ENCODE data around the gene RALGPS1.
A peak's percentile ranks its signal among the peaks of the same experiment; 100 is the strongest.

The RALGPS1 gene

GRCh38 chr9:127084076-127085039, 169.8 kb downstream of the RALGPS1 start:
- Histone ChIP-seq H3K27ac (ENCODE audit: low read depth, low read length) (no peak overlapping the region), H3K18ac (ENCODE audit: low read length) (no peak overlapping the region), H3K4ac (ENCODE audit: low read depth, low read length) (no peak overlapping the region), H3K27me3 (ENCODE audit: insufficient read depth, low read length) (no peaks in the 10 kb centered on the region), H3K14ac (ENCODE audit: low read length) (no peak overlapping the region), H3K23ac (ENCODE audit: low read length) (no peak overlapping the region), H3K9me3 (ENCODE audit: insufficient read depth, low read depth, low read length) (peaks cover 4% of the 10 kb centered on the region), H3K79me1 (ENCODE audit: low read length) (no peaks in the 10 kb centered on the region), H2BK5ac (ENCODE audit: low read depth, low read length, poor library complexity) (no peak overlapping the region), H4K8ac (ENCODE audit: low read depth, low read length) (no peak overlapping the region), H3K4me2 (ENCODE audit: low read length) (no peak overlapping the region), H3K9ac (ENCODE audit: low read length) (no peak overlapping the region), H2BK120ac (ENCODE audit: insufficient read depth, low read length, poor library complexity) (no peak overlapping the region), H4K12ac (ENCODE audit: low read depth, low read length) (no peak overlapping the region), H3K4me1 (ENCODE audit: control insufficient read depth in 1 of 2, insufficient read depth in 2 of 2, low read length in 2 of 2) (peaks cover 9 to 12% of the 10 kb centered on the region in 2 experiments), H3K4me3 (ENCODE audit: low read depth, low read length) (no peak overlapping the region), H2AK5ac (ENCODE audit: low read length) (no peak overlapping the region), H3K79me2 (ENCODE audit: control insufficient read depth, insufficient read depth, low read length, poor library complexity) (no peaks in the 10 kb centered on the region), H3K36me3 (ENCODE audit: control insufficient read depth in 1 of 2, insufficient read depth in 2 of 2, low read length in 2 of 2) (peaks cover 0 to 2% of the 10 kb centered on the region in 2 experiments), H2BK12ac (ENCODE audit: low read length) (no peak overlapping the region), H2AFZ (ENCODE audit: insufficient read depth, low read length, poor library complexity) (no peak overlapping the region), H4K91ac (ENCODE audit: low read depth, low read length) (no peak overlapping the region)
- WGBS (ENCODE audit: extremely low coverage, insufficient coverage, insufficient read length) = no CpG with 5 or more reads among the region's 12 CpGs
- DNase-seq = no peak

- H3K14ac ChIP-seq (ENCODE audit: low read length) = no peak overlapping the region
- H3K27ac ChIP-seq (ENCODE audit: low read depth, low read length) = no peak overlapping the region
- no peak overlapping the region for H4K12ac ChIP-seq (ENCODE audit: low read depth, low read length)
- H3K79me2 ChIP-seq (ENCODE audit: control insufficient read depth, insufficient read depth, low read length, poor library complexity) = no peaks in the 10 kb centered on the region
- no peak overlapping the region for H2BK12ac ChIP-seq (ENCODE audit: low read length)
- no peak overlapping the region for H2AFZ ChIP-seq (ENCODE audit: insufficient read depth, low read length, poor library complexity)
- H3K4me3 ChIP-seq (ENCODE audit: low read depth, low read length) = no peak overlapping the region
- no peak overlapping the region for H3K18ac ChIP-seq (ENCODE audit: low read length)
- no peak overlapping the region for H2AK5ac ChIP-seq (ENCODE audit: low read length)
- H3K9me3 ChIP-seq (ENCODE audit: insufficient read depth, low read depth, low read length) = peaks cover 2% of the 10 kb centered on the region
- no peak overlapping the region for H4K91ac ChIP-seq (ENCODE audit: low read depth, low read length)
- no peaks in the 10 kb centered on the region for H3K79me1 ChIP-seq (ENCODE audit: low read length)
- H3K27me3 ChIP-seq (ENCODE audit: insufficient read depth, low read length) = no peaks in the 10 kb centered on the region
- DNase-seq = no peak
- H4K8ac ChIP-seq (ENCODE audit: low read depth, low read length) = no peak overlapping the region
- H3K23ac ChIP-seq (ENCODE audit: low read length) = no peak overlapping the region
- no CpG with 5 or more reads among the region's 2 CpGs for WGBS (ENCODE audit: extremely low coverage, insufficient coverage, insufficient read length)
- H2BK120ac ChIP-seq (ENCODE audit: insufficient read depth, low read length, poor library complexity) = no peak overlapping the region
- no peak overlapping the region for H2BK5ac ChIP-seq (ENCODE audit: low read depth, low read length, poor library complexity)
- H3K4ac ChIP-seq (ENCODE audit: low read depth, low read length) = no peak overlapping the region
- H3K9ac ChIP-seq (ENCODE audit: low read length) = peak overlapping the region; percentile 44
- peaks cover 9 to 12% of the 10 kb centered on the region in 2 experiments for H3K4me1 ChIP-seq (ENCODE audit: control insufficient read depth in 1 of 2, insufficient read depth in 2 of 2, low read length in 2 of 2)
- peaks cover 0 to 2% of the 10 kb centered on the region in 2 experiments for H3K36me3 ChIP-seq (ENCODE audit: control insufficient read depth in 1 of 2, insufficient read depth in 2 of 2, low read length in 2 of 2)
- H3K4me2 ChIP-seq (ENCODE audit: low read length) = no peak overlapping the region
Observed at GRCh38 chr9:127085186-127085585, 170.6 kb downstream of the RALGPS1 start.

GRCh38 chr9:127086771-127087170, 172.2 kb downstream of the RALGPS1 start:
- Histone ChIP-seq H3K27ac (ENCODE audit: low read depth, low read length) (no peak overlapping the region), H2BK5ac (ENCODE audit: low read depth, low read length, poor library complexity) (no peak overlapping the region), H4K91ac (ENCODE audit: low read depth, low read length) (no peak overlapping the region), H3K9me3 (ENCODE audit: insufficient read depth, low read depth, low read length) (peaks cover 2% of the 10 kb centered on the region), H3K4me3 (ENCODE audit: low read depth, low read length) (no peak overlapping the region), H3K4ac (ENCODE audit: low read depth, low read length) (no peak overlapping the region), H2AFZ (ENCODE audit: insufficient read depth, low read length, poor library complexity) (no peak overlapping the region), H3K4me1 (ENCODE audit: control insufficient read depth in 1 of 2, insufficient read depth in 2 of 2, low read length in 2 of 2) (peaks cover 9 to 12% of the 10 kb centered on the region in 2 experiments), H3K23ac (ENCODE audit: low read length) (no peak overlapping the region), H3K18ac (ENCODE audit: low read length) (no peak overlapping the region), H3K36me3 (ENCODE audit: control insufficient read depth in 1 of 2, insufficient read depth in 2 of 2, low read length in 2 of 2) (peaks cover 0 to 2% of the 10 kb centered on the region in 2 experiments), H3K4me2 (ENCODE audit: low read length) (no peak overlapping the region), H3K14ac (ENCODE audit: low read length) (no peak overlapping the region), H2BK12ac (ENCODE audit: low read length) (no peak overlapping the region), H3K79me1 (ENCODE audit: low read length) (no peaks in the 10 kb centered on the region), H3K79me2 (ENCODE audit: control insufficient read depth, insufficient read depth, low read length, poor library complexity) (no peaks in the 10 kb centered on the region), H4K12ac (ENCODE audit: low read depth, low read length) (no peak overlapping the region), H4K8ac (ENCODE audit: low read depth, low read length) (no peak overlapping the region), H2AK5ac (ENCODE audit: low read length) (no peak overlapping the region), H3K27me3 (ENCODE audit: insufficient read depth, low read length) (no peaks in the 10 kb centered on the region), H2BK120ac (ENCODE audit: insufficient read depth, low read length, poor library complexity) (no peak overlapping the region), H3K9ac (ENCODE audit: low read length) (no peak overlapping the region)
- no CpG with 5 or more reads among the region's 4 CpGs for WGBS (ENCODE audit: extremely low coverage, insufficient coverage, insufficient read length)
- no peak for DNase-seq

- Histone ChIP-seq H3K4me2 (ENCODE audit: low read length) (no peak overlapping the region), H4K8ac (ENCODE audit: low read depth, low read length) (no peak overlapping the region), H3K36me3 (ENCODE audit: control insufficient read depth in 1 of 2, insufficient read depth in 2 of 2, low read length in 2 of 2) (peaks cover 0 to 2% of the 10 kb centered on the region in 2 experiments), H3K9me3 (ENCODE audit: insufficient read depth, low read depth, low read length) (peaks cover 2% of the 10 kb centered on the region), H3K9ac (ENCODE audit: low read length) (no peak overlapping the region), H3K27ac (ENCODE audit: low read depth, low read length) (no peak overlapping the region), H4K91ac (ENCODE audit: low read depth, low read length) (no peak overlapping the region), H3K4ac (ENCODE audit: low read depth, low read length) (no peak overlapping the region), H3K79me1 (ENCODE audit: low read length) (no peaks in the 10 kb centered on the region), H2BK5ac (ENCODE audit: low read depth, low read length, poor library complexity) (no peak overlapping the region), H3K18ac (ENCODE audit: low read length) (no peak overlapping the region), H4K12ac (ENCODE audit: low read depth, low read length) (no peak overlapping the region), H3K14ac (ENCODE audit: low read length) (no peak overlapping the region), H3K4me1 (ENCODE audit: control insufficient read depth in 1 of 2, insufficient read depth in 2 of 2, low read length in 2 of 2) (peaks cover 9 to 12% of the 10 kb centered on the region in 2 experiments), H3K4me3 (ENCODE audit: low read depth, low read length) (no peak overlapping the region), H2AFZ (ENCODE audit: insufficient read depth, low read length, poor library complexity) (no peak overlapping the region), H3K23ac (ENCODE audit: low read length) (no peak overlapping the region), H3K79me2 (ENCODE audit: control insufficient read depth, insufficient read depth, low read length, poor library complexity) (no peaks in the 10 kb centered on the region), H2AK5ac (ENCODE audit: low read length) (no peak overlapping the region), H3K27me3 (ENCODE audit: insufficient read depth, low read length) (no peaks in the 10 kb centered on the region), H2BK12ac (ENCODE audit: low read length) (no peak overlapping the region), H2BK120ac (ENCODE audit: insufficient read depth, low read length, poor library complexity) (no peak overlapping the region)
- no CpG with 5 or more reads among the region's 6 CpGs for WGBS (ENCODE audit: extremely low coverage, insufficient coverage, insufficient read length)
- no peak for DNase-seq
Observed at GRCh38 chr9:127087411-127087810, 172.8 kb downstream of the RALGPS1 start.
